Activated naive CD8-positive, alpha-beta T cell (primary cell): Measurements from ENCODE around the gene ATP6V0E2.

Source experiments
- H3K27ac Mint-ChIP-seq: one replicate; pipeline ENCODE4 v1.8.0; 2021; ENCODE audit warnings: mixed read lengths
- H3K27me3 Mint-ChIP-seq: one replicate; pipeline ENCODE4 v1.8.0; 2021; ENCODE audit warnings: mixed read lengths
- H3K36me3 Mint-ChIP-seq: one replicate; pipeline ENCODE4 v1.8.0; 2021; ENCODE audit warnings: mixed read lengths
- H3K4me1 Mint-ChIP-seq: one replicate; pipeline ENCODE4 v1.8.0; 2021; ENCODE audit warnings: low read depth, mixed read lengths
- H3K4me3 Mint-ChIP-seq: one replicate; pipeline ENCODE4 v1.8.0; 2021; ENCODE audit warnings: mild to moderate bottlenecking, mixed read lengths
- H3K9me3 Mint-ChIP-seq: one replicate; pipeline ENCODE4 v1.8.0; 2021; ENCODE audit warnings: low read depth, mixed read lengths

ATP6V0E2 gene

DNA sequence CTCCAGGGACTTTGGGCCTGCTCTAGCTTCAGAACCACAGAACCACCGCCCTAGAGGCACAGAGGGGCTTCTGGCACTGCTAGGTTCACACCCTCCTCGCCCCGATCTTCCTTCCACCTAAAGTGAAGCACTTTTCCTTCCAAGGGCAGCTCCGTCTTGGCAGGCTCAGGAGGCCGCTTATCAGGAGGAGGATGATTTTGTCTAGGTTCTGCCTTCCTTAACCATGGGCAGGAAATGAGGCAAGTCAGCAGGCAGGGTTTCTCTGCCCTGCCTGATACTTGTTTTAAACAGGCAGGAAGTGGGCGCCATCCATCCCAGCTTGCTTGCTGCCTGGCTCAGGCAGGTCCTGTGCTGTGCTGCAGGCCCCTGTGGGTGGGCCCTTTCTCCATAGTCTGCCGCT lies 8.3 kb upstream of the ATP6V0E2 start:
- peaks cover 82% of the 10 kb centered on the region for H3K4me1 Mint-ChIP-seq
- H3K27me3 Mint-ChIP-seq = no peaks in the 10 kb centered on the region
- H3K9me3 Mint-ChIP-seq = no peaks in the 10 kb centered on the region
- peak overlapping the region; percentile 97 for H3K27ac Mint-ChIP-seq
- H3K4me3 Mint-ChIP-seq = peak overlapping the region; percentile 46
- peaks cover 5% of the 10 kb centered on the region for H3K36me3 Mint-ChIP-seq

DNA sequence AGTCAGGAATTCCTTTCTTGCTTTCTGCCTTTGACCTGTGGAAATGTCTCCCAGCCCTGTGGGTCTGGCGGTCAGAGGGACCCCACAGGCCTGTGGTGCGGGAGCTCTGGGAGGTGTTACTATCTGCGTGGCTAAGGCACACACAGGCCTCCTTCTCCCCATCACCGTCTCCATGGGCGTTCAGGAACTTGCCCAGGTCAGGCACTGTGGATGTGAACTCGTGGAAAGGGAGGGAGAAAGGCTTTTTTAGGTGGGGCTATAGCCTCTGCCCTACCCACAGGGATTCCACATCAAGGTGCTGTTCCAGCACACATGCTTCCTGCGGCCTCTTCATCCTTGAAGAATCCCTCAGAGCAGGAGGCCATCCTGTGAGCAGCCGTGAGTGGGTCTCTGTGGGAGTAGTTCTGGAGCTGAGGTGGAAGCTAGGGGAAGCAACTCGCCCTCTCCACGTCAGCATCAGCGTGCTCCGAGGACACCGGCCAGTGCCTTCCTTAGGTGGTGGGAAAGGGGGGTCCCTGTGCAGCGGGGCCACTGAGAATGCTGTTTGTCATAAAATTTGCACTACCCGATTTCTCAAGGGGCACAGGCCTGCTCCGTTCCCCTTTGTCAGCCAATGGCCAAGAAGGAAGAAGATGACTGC lies 7.5 kb upstream of the ATP6V0E2 start:
- peaks cover 90% of the 10 kb centered on the region for H3K4me1 Mint-ChIP-seq
- H3K4me3 Mint-ChIP-seq = peak overlapping the region; percentile 70
- H3K27ac Mint-ChIP-seq = peak overlapping the region; percentile 97
- no peaks in the 10 kb centered on the region for H3K9me3 Mint-ChIP-seq
- peaks cover 4% of the 10 kb centered on the region for H3K36me3 Mint-ChIP-seq
- H3K27me3 Mint-ChIP-seq = no peaks in the 10 kb centered on the region

DNA sequence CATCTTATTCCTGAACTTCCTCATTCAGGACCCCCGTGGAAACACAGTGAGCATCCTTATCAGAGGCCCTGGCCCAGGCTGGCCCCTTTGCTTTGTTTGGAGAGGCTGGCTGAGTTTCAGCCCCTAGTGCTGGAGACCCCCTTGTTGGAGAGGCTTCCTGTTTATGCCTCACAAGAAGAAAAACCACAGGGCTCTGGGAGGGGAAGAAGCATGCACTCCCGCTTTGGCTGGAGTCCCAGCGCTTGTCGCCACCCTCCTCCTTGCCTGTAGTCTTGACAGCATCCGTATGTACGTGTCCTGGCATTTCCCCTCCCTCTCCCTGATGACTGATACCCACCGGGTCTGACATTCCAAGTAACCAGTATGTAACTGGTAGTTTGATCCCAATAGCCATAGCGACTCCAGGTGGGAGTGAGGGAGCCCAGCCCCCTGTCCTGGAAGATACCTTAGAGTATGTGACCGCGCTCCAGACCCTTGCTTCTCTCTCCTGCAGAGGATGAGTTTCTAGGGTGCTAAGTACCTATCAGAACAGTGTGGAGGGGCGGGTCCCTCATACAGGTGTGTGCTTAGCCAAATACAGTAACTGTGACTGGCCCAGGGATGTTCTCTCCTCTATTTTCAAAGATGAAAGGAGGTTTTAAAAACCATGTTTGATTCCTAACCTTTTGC lies 6.9 kb upstream of the ATP6V0E2 start:
- peaks cover 4% of the 10 kb centered on the region for H3K36me3 Mint-ChIP-seq
- peaks cover 93% of the 10 kb centered on the region for H3K4me1 Mint-ChIP-seq
- H3K27ac Mint-ChIP-seq = peak overlapping the region; percentile 97
- H3K4me3 Mint-ChIP-seq = peak overlapping the region; percentile 63
- H3K9me3 Mint-ChIP-seq = no peaks in the 10 kb centered on the region
- no peaks in the 10 kb centered on the region for H3K27me3 Mint-ChIP-seq

DNA sequence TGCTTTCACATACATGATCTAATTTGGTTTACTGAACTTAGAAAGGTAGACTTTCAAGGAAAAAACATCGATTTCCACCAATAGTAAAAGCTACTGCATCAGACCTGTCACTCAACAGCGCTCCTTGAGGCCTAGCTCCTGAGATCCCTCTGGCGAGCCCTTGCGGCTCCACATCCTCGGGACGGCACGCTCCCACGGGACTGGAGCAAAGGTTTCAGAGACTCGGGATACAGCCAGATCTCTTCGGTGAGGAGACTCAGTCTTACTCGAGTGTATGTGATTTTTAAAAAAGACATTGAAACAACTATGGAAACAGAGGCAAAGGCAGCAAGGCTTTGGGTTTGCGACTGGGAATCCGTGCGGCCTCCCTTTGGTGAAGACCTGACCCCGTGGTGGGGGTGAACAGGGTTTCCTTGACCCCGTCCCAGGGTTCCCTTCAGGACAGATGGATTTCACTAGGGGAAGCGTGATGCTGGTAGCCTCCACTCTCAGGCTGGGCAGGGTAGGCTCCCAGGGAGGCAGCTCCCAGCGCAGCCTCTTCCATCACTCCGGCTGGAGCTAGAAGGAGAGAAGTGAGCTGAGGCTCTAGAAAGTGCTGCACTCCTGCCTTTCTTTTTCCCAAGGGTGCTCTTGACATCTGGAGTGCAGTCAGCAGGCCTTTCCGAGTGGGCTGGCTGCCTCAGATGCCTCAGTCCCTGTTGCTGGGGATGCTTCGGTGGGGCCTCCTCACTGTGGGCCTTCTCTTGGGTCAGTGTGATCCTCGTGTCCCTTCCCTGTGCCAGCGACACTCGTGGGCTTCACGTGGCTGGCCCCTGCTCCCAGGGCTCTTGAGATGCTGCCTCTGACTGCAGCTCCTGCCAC lies 5.8 kb upstream of the ATP6V0E2 start:
- peaks cover under 1% of the 10 kb centered on the region for H3K36me3 Mint-ChIP-seq
- no peaks in the 10 kb centered on the region for H3K9me3 Mint-ChIP-seq
- H3K27ac Mint-ChIP-seq = peak overlapping the region; percentile 97
- peaks cover 96% of the 10 kb centered on the region for H3K4me1 Mint-ChIP-seq
- H3K27me3 Mint-ChIP-seq = no peaks in the 10 kb centered on the region
- H3K4me3 Mint-ChIP-seq = peak overlapping the region; percentile 63

DNA sequence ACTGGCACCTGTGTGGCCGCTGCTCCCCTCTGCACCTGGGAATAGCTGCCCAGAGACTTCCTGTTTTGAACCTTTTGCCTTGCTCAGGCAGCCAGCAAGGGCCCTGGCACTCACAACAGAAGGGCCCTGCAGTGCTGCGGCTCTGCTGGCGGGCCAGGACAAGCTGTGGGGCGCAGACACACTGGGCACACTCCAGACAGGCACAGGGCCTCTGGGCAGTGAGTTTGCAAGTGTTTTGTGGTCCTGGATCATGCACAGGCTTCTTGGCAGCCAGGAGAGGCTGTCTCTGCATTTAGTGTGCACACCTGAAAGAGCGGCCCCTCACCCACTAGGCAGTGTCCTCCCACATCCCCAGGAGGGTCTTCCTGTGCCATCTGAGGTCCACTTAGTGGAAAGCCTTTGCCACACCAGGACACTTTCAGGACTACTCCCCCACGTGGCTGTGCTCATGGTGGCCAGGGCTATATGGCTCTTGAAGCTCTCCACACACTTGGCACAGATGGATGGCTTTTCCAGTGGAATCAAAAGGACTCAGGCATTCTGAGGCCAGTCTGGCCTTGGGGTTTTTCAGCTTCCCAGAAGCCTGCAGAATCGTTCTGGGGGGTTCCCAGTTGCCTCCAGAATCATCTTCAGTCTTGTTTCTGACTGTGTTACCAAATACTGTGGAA lies 5.0 kb upstream of the ATP6V0E2 start:
- H3K27me3 Mint-ChIP-seq = no peaks in the 10 kb centered on the region
- no peaks in the 10 kb centered on the region for H3K9me3 Mint-ChIP-seq
- peak overlapping the region; percentile 32 for H3K4me3 Mint-ChIP-seq
- H3K27ac Mint-ChIP-seq = peak overlapping the region; percentile 97
- H3K36me3 Mint-ChIP-seq = no peaks in the 10 kb centered on the region
- peaks cover 88% of the 10 kb centered on the region for H3K4me1 Mint-ChIP-seq

DNA sequence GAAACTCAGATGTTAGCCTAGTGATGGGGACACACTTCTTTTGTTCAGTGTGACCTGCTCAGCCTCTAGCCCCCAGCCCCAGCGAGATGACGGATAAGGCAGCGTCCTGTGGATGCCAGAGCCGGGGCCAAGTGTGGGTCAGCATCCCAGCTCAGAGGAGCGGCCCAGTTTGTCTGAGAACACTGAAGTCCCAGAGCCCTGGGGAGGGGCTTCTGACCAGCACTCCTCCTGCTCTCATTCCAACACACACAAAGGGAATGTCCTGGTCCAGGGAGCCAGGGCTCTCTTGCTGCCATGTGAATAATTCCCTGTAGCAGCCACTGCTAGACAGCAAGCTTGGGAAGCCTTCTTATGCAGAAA lies 4.5 kb upstream of the ATP6V0E2 start:
- Mint-ChIP-seq H3K27me3 (no peaks in the 10 kb centered on the region), H3K4me1 (peaks cover 84% of the 10 kb centered on the region), H3K9me3 (no peaks in the 10 kb centered on the region), H3K36me3 (no peaks in the 10 kb centered on the region), H3K27ac (peak overlapping the region; percentile 97), H3K4me3 (peak overlapping the region; percentile 81)

DNA sequence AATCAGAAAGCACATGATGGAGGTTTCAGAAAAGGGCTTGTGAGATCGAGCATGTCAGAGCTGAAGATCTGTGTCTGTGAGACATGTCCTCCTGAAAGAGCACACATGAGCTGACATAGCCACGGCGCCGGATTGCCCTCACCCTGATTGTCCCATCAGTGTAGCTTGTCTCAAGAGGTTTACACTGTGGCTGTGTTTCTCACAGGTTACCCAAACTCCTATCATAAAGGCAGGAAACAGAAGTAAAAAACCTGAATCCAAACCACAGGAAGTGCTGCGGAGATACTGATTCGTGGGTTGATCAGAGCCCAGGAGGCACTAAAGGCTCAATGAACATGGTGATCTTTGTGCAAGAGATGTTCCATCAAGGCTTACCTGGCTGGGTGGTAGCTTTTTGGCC lies 3.9 kb upstream of the ATP6V0E2 start:
- H3K27me3 Mint-ChIP-seq = no peaks in the 10 kb centered on the region
- H3K36me3 Mint-ChIP-seq = no peaks in the 10 kb centered on the region
- H3K9me3 Mint-ChIP-seq = no peaks in the 10 kb centered on the region
- peak overlapping the region; percentile 81 for H3K4me3 Mint-ChIP-seq
- peaks cover 85% of the 10 kb centered on the region for H3K4me1 Mint-ChIP-seq
- H3K27ac Mint-ChIP-seq = peak overlapping the region; percentile 97

DNA sequence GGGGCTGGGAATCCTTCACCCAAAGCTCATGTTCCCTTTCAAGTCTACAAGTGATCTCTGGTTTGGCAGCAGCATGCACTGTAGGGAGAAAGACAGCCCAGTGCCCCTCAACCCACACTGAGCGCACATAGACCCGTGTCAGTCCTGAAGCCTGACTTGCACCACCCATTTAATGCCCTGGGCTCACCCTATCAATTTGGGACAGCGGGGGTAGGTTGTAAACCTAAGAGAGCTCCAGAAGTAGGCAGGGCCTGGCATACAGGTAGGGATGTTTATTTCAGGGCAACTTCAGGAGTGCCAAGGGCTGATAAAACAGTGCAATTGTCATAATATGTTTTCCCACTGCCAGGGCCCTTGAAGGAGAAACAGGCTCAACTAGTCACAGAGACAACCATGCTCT lies 3.5 kb upstream of the ATP6V0E2 start:
- Mint-ChIP-seq H3K36me3 (no peaks in the 10 kb centered on the region), H3K27ac (peak overlapping the region; percentile 97), H3K9me3 (no peaks in the 10 kb centered on the region), H3K27me3 (no peaks in the 10 kb centered on the region), H3K4me3 (peak overlapping the region; percentile 81), H3K4me1 (peaks cover 85% of the 10 kb centered on the region)

DNA sequence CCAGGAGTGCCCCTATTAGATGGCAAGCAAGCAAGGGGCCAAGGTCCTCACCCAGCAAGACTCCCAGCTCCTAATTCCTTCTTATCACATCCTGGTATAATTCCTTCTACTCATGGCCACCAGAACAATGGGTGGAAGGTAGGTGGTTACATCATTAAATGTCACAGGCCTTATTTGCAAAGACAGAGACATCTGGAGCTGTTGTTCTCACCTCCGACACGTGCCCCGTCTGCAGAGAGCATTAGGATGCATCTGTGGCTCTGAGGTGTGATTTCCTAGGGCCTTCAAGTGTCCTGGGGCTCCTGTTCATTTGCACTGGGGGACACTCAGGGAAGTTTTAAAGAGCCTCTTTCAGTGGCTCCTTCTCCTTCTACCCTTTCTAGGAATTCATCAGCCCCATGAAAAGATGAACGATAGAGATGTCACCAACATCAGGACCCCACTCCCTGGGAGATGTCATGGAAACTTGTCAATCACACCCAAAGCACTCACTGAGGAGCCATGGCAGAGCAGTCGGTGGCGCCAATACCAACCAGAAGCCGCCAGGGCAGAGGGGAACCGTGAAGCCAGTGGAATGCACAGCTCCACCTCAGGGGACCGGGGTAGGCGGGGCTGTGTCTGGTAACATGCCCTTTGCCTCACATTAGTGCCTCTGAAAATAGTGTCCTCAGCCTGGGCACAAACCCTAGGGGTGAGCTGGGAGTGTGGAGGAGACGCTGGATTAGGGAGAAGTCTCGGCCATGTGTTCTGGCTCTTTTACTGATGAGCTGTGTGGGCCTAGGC lies 2.9 kb upstream of the ATP6V0E2 start:
- Mint-ChIP-seq H3K27ac (peak overlapping the region; percentile 95), H3K4me3 (peak overlapping the region; percentile 91), H3K9me3 (no peaks in the 10 kb centered on the region), H3K27me3 (no peaks in the 10 kb centered on the region), H3K4me1 (peaks cover 86% of the 10 kb centered on the region), H3K36me3 (no peaks in the 10 kb centered on the region)

DNA sequence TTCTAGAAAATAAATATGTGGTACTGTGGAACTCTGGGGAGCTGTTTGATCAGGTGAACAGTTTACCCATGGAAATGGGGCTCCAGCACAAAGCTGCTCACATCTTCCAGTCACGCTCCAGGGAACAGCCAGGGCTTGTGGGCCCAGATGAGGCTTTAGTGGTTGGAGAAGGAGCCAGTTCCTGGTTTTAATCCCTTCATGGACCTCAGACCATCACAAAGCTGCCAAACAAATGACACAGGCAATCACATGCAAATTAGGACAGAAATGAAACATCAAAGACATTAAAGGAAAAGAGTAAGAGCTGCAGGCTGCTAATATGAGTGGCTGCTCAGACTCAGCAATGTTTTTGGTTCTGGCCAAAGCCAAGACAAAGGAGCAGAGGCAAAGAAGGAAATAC lies 2.2 kb upstream of the ATP6V0E2 start:
- peak overlapping the region; percentile 91 for H3K4me3 Mint-ChIP-seq
- H3K9me3 Mint-ChIP-seq = no peaks in the 10 kb centered on the region
- peak overlapping the region; percentile 95 for H3K27ac Mint-ChIP-seq
- H3K4me1 Mint-ChIP-seq = peaks cover 85% of the 10 kb centered on the region
- no peaks in the 10 kb centered on the region for H3K36me3 Mint-ChIP-seq
- no peaks in the 10 kb centered on the region for H3K27me3 Mint-ChIP-seq

DNA sequence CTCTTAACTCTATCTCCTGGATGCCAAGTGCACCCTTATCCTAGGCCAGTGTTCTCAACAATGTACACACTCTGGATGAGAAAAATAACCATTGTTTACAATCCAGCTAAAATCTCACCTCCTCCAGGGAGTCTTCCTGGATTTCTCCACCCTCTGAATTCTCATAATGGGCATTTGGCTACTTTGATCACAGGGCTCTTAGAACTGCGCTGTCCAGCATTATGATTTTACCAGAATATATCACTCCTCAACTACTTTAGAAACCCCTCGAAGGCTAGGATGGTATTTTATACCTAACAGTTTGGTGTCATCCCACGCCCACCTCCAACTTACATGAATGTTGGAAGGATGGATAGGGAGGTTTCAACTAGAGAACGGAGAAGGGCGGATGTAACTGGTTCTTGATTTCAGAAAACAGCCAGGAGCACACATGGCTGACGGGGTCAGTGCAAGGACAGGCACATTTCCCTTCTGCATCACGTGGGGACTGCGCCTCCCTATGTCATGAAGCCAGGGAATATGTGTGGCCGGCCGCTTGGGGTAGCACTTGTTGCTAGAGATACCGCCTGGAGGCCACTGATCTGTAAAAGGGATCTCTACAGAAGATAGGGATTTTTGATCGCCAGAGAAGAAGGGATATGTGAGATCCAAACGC lies 1.2 kb upstream of the ATP6V0E2 start:
- no peaks in the 10 kb centered on the region for H3K9me3 Mint-ChIP-seq
- peak overlapping the region; percentile 95 for H3K27ac Mint-ChIP-seq
- H3K4me1 Mint-ChIP-seq = peaks cover 82% of the 10 kb centered on the region
- H3K4me3 Mint-ChIP-seq = peak overlapping the region; percentile 91
- H3K36me3 Mint-ChIP-seq = no peaks in the 10 kb centered on the region
- H3K27me3 Mint-ChIP-seq = no peaks in the 10 kb centered on the region

DNA sequence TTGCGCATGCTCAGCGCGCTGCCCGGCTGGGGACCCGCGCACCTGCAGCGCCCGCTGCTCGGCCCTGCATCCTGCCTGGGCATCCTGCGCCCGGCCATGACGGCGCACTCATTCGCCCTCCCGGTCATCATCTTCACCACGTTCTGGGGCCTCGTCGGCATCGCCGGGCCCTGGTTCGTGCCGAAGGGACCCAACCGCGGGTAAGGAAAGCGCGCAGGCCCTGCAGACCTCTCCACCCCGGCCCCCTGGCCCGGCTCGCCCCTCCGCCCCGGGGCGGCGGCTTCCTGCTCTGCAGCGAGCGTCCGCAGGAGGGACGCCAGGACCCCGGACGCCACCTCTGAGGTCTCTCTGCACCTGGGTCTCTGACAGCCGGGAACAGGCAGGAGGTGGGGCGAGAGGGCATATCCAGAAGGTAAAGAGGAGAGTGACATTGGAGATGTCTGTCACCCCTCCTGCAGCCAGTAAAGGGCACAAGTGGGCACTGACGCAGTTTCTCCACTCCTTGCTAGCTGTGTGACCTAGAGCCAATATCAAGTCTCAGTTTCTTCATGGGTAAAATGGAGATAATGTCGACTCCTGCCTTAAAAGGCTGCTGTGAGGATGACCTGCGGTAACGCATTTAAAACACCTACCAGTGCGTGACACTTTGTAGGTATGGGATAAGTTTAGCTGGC lies 338 bp downstream of the ATP6V0E2 start:
- Mint-ChIP-seq H3K27me3 (no peaks in the 10 kb centered on the region), H3K9me3 (no peaks in the 10 kb centered on the region), H3K4me1 (peaks cover 75% of the 10 kb centered on the region), H3K27ac (peak overlapping the region; percentile 85), H3K36me3 (no peaks in the 10 kb centered on the region), H3K4me3 (peak overlapping the region; percentile 91)

DNA sequence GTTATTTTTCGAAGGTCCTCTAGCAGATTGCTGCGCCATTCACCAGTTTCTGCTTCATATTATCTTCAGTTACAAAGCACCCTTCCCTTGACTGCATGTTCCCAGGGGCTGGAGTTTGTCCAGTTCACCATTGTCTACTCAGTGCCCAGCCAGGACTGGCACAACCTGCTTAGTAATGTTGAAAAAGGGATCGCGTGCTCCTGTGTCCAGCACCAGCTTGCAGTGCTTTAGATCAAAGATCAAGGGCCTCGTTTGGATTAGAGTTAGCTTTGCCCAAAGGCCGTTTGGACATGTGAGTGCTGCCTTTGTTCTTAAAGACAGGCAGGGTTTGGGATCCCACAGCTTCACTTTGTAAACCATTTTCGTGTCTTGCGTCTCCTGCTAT lies 867 bp downstream of the ATP6V0E2 start:
- peak overlapping the region; percentile 91 for H3K4me3 Mint-ChIP-seq
- peak overlapping the region; percentile 61 for H3K27ac Mint-ChIP-seq
- H3K9me3 Mint-ChIP-seq = no peaks in the 10 kb centered on the region
- peaks cover 71% of the 10 kb centered on the region for H3K4me1 Mint-ChIP-seq
- H3K27me3 Mint-ChIP-seq = no peaks in the 10 kb centered on the region
- H3K36me3 Mint-ChIP-seq = no peaks in the 10 kb centered on the region
